ENCODE results near the gene PAK6. TPM values are rescaled to one million over a fixed set of nuclear protein-coding genes. Genes with fewer than 3 reads are reported as not detected.

PAK6 gene
- total and polyA plus RNA-seq, 4 experiments from 2014 or later: 0.53 to 1.7 (median 0.67) TPM; not detected in 1

DNA sequence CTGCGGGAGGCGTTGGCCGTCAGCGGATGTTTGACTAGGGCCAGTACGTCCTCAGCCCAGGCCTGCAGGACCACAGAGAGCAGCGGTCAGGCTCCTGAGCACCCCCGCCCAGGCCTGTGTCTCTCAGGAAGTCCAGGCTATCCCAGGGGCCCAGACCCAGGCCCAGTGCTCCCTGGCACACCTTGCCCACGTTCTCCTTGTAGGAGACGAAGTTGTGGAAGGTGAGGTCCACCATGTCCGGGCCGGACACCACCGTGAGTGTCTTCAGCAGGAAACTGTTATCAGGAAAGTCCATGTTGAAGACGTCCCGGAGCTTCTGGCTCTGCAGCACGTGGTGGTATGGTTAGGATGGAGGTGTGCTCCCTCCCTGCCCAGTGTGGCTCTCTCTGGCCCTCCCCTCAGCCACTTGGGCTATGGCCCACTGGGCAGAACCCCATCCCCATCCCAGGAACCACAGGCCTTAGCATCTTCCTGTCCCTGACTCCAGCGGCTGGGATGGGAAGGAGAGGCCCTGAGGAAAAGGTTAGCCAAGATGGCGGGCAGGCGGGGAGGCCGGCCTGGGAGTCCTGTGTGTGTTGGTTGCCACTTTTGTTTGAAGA lies 63.5 kb downstream of the PAK6 start:
- ChIA-PET CTCF (ENCODE audit: partially characterized antibody) (interaction anchor here (1.0 to 23.8 kb wide), 4 partner anchors 15 to 121 kb away, joined by 3 to 634 read pairs (median 215); partner anchors contain the start of gene CCDC9B), POLR2A (ENCODE audit: partially characterized antibody) (interaction anchor here (1.4 kb wide), 1 partner anchor 18 kb away, joined by 5 read pairs; no protein-coding TSS in a partner anchor)
- no peaks in the 10 kb centered on the region for H3K9me3 ChIP-seq (ENCODE audit: control insufficient read depth in 1 of 2, low read length in 2 of 2)
- no peaks in the 10 kb centered on the region for H3K27me3 ChIP-seq (ENCODE audit: insufficient read depth, low read length)
- H3K4me1 ChIP-seq (ENCODE audit: insufficient read depth, low read length): peaks cover 27% of the 10 kb centered on the region
- no peak overlapping the region for H3K4me3 Mint-ChIP-seq
- H3K27ac Mint-ChIP-seq: peak overlapping the region in 1 of 7 donors; percentile 66
- peaks cover 0 to 3% (median 0%) of the 10 kb centered on the region in 8 donors for H3K9me3 Mint-ChIP-seq
- H3K4me3 ChIP-seq (ENCODE audit: low read length in 2 of 2): no peak overlapping the region
- intact Hi-C loops (cut with micrococcal nuclease): no loop called here
- peaks cover 56% of the 10 kb centered on the region for H3K36me3 ChIP-seq (ENCODE audit: insufficient read depth, low read length)
- H3K27ac ChIP-seq (ENCODE audit: low read depth, low read length): no peak overlapping the region
- no peak for DNase-seq
- no peaks in the 10 kb centered on the region for H3K27me3 Mint-ChIP-seq
- H3K4me1 Mint-ChIP-seq: peaks cover 18 to 39% (median 26%) of the 10 kb centered on the region in 4 donors
- peaks cover 32 to 65% of the 10 kb centered on the region in 2 donors for H3K36me3 Mint-ChIP-seq

GRCh38 chr15:40302981-40303380 lies 64.1 kb downstream of the PAK6 start:
- Mint-ChIP-seq H3K27me3 (no peaks in the 10 kb centered on the region), H3K9me3 (peaks cover 0 to 3% (median 0%) of the 10 kb centered on the region in 8 donors), H3K36me3 (peaks cover 28 to 64% of the 10 kb centered on the region in 2 donors), H3K4me1 (peaks cover 17 to 45% (median 26%) of the 10 kb centered on the region in 4 donors), H3K4me3 (no peak overlapping the region), H3K27ac (no peak overlapping the region)
- Histone ChIP-seq H3K27me3 (ENCODE audit: insufficient read depth, low read length) (no peaks in the 10 kb centered on the region), H3K36me3 (ENCODE audit: insufficient read depth, low read length) (peaks cover 50% of the 10 kb centered on the region), H3K4me1 (ENCODE audit: insufficient read depth, low read length) (peaks cover 27% of the 10 kb centered on the region), H3K9me3 (ENCODE audit: control insufficient read depth in 1 of 2, low read length in 2 of 2) (no peaks in the 10 kb centered on the region), H3K27ac (ENCODE audit: low read depth, low read length) (no peak overlapping the region), H3K4me3 (ENCODE audit: low read length in 2 of 2) (no peak overlapping the region)
- POLR2A ChIA-PET (ENCODE audit: partially characterized antibody): interaction anchor here (0.7 to 1.4 kb wide), 3 partner anchors 12 to 20 kb away, joined by 3 to 5 read pairs (median 3); partner anchors contain the start of gene ANKRD63
- DNase-seq: no peak
- intact Hi-C loops (cut with micrococcal nuclease): no loop called here
- CTCF ChIA-PET (ENCODE audit: partially characterized antibody): interaction anchor here (0.7 to 23.8 kb wide), 4 partner anchors 14 to 86 kb away, joined by 3 to 634 read pairs (median 215); partner anchors contain the start of gene CCDC9B

GRCh38 chr15:40303576-40303975 lies 64.7 kb downstream of the PAK6 start:
- H3K9me3 Mint-ChIP-seq: peaks cover 0 to 3% (median 0%) of the 10 kb centered on the region in 8 donors
- Histone ChIP-seq H3K9me3 (ENCODE audit: control insufficient read depth in 1 of 2, low read length in 2 of 2) (no peaks in the 10 kb centered on the region), H3K4me3 (ENCODE audit: low read length in 2 of 2) (no peak overlapping the region), H3K36me3 (ENCODE audit: insufficient read depth, low read length) (peaks cover 44% of the 10 kb centered on the region), H3K27ac (ENCODE audit: low read depth, low read length) (no peak overlapping the region), H3K4me1 (ENCODE audit: insufficient read depth, low read length) (peaks cover 27% of the 10 kb centered on the region), H3K27me3 (ENCODE audit: insufficient read depth, low read length) (no peaks in the 10 kb centered on the region)
- peaks cover 28 to 63% of the 10 kb centered on the region in 2 donors for H3K36me3 Mint-ChIP-seq
- H3K27ac Mint-ChIP-seq: peak overlapping the region in 1 of 7 donors; percentile 19
- H3K4me3 Mint-ChIP-seq: peak overlapping the region in 1 of 8 donors; percentile 65
- H3K27me3 Mint-ChIP-seq: no peaks in the 10 kb centered on the region
- intact Hi-C loops (cut with micrococcal nuclease): no loop called here
- no peak for DNase-seq
- peaks cover 17 to 51% (median 28%) of the 10 kb centered on the region in 4 donors for H3K4me1 Mint-ChIP-seq
- ChIA-PET POLR2A (ENCODE audit: partially characterized antibody) (interaction anchor here (0.7 to 1.1 kb wide), 2 partner anchors 11 to 20 kb away, joined by 3 read pairs; partner anchors contain the start of gene ANKRD63), CTCF (ENCODE audit: partially characterized antibody) (interaction anchor here (0.5 to 23.8 kb wide), 4 partner anchors 27 to 119 kb away, joined by 3 to 634 read pairs (median 215); partner anchors contain the start of gene CCDC9B)

DNA sequence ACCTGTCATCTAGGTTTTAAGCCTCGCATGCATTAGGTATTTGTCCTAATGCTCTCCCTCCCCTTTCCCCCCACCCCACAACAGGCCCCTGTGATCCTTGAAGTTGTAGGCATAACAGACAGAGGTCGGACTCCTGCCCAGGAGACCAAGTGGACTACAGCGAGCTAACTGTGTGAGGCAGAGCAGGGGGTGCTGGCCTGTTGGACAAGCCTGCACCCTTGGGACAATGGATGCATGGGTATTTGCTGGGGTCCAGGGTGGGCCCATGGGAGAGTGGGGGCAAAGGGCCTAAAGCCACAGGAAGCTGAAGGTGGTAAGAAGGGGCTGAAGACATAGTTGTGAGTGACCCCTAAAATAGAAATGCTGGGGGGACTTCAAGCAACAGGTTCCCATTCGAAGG lies 66.4 kb downstream of the PAK6 start:
- H3K9me3 Mint-ChIP-seq: peaks cover 0 to 3% (median 0%) of the 10 kb centered on the region in 8 donors
- DNase-seq: no peak
- Histone ChIP-seq H3K9me3 (ENCODE audit: control insufficient read depth in 1 of 2, low read length in 2 of 2) (no peaks in the 10 kb centered on the region), H3K36me3 (ENCODE audit: insufficient read depth, low read length) (peaks cover 34% of the 10 kb centered on the region), H3K4me1 (ENCODE audit: insufficient read depth, low read length) (peaks cover 44% of the 10 kb centered on the region), H3K27me3 (ENCODE audit: insufficient read depth, low read length) (no peaks in the 10 kb centered on the region), H3K4me3 (ENCODE audit: low read length in 2 of 2) (no peak overlapping the region), H3K27ac (ENCODE audit: low read depth, low read length) (no peak overlapping the region)
- peak overlapping the region in 6 of 8 donors; percentile 11 to 57 (median 46) for H3K4me3 Mint-ChIP-seq
- H3K4me1 Mint-ChIP-seq: peaks cover 28 to 68% (median 40%) of the 10 kb centered on the region in 4 donors
- intact Hi-C loops (cut with micrococcal nuclease): no loop called here
- H3K27ac Mint-ChIP-seq: peak overlapping the region in 2 of 7 donors; percentile 3 to 29
- CTCF ChIA-PET (ENCODE audit: partially characterized antibody): interaction anchor here (0.8 to 23.8 kb wide), 8 partner anchors 16 to 117 kb away, joined by 3 to 634 read pairs (median 50); partner anchors contain the start of genes ANKRD63, CCDC9B and INAFM2
- no peaks in the 10 kb centered on the region for H3K27me3 Mint-ChIP-seq
- peaks cover 15 to 48% of the 10 kb centered on the region in 2 donors for H3K36me3 Mint-ChIP-seq
- POLR2A ChIA-PET (ENCODE audit: partially characterized antibody): interaction anchor here (1.4 to 6.8 kb wide), 2 partner anchors 21 to 30 kb away, joined by 3 to 67 read pairs; partner anchors contain the start of gene ANKRD63

DNA sequence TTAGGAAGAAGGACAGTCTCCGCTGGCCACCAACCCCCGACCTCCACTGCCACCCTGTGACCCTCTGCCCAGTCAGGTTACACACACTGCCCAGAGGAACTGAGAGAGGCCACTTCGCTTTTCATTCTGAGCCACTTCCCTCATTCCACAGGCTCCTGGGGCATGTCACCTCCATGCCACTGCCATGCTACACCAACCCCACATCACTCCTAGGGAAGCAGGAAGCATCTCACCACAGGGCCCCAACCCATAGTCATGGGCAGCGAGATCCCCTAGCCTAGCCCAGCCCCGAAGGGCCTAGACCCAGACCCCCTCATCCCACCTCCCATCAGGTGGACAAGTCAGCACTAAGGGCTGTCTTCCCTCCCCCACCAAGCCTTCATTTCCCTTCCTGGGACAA lies 67.5 kb downstream of the PAK6 start:
- Histone ChIP-seq H3K36me3 (ENCODE audit: insufficient read depth, low read length) (peaks cover 23% of the 10 kb centered on the region), H3K9me3 (ENCODE audit: control insufficient read depth in 1 of 2, low read length in 2 of 2) (no peaks in the 10 kb centered on the region), H3K27me3 (ENCODE audit: insufficient read depth, low read length) (no peaks in the 10 kb centered on the region), H3K4me1 (ENCODE audit: insufficient read depth, low read length) (peaks cover 44% of the 10 kb centered on the region), H3K27ac (ENCODE audit: low read depth, low read length) (no peak overlapping the region), H3K4me3 (ENCODE audit: low read length in 2 of 2) (peak overlapping the region; percentile 40 to 98)
- H3K27ac Mint-ChIP-seq: peak overlapping the region; percentile 65 to 96 (median 93)
- POLR2A ChIA-PET (ENCODE audit: partially characterized antibody): interaction anchor here (3.1 to 6.8 kb wide), 5 partner anchors 13 to 267 kb away, joined by 16 to 90 read pairs (median 44); partner anchors contain the start of genes ANKRD63, INAFM2 and SRP14
- intact Hi-C loops (cut with micrococcal nuclease): no loop called here
- no peak for DNase-seq
- no peaks in the 10 kb centered on the region for H3K9me3 Mint-ChIP-seq
- peak overlapping the region; percentile 94 to 98 (median 96) for H3K4me3 Mint-ChIP-seq
- peaks cover 28 to 68% (median 39%) of the 10 kb centered on the region in 4 donors for H3K4me1 Mint-ChIP-seq
- CTCF ChIA-PET (ENCODE audit: partially characterized antibody): interaction anchor here (1.3 to 23.8 kb wide), 10 partner anchors 7 to 89 kb away, joined by 4 to 634 read pairs (median 38); partner anchors contain the start of genes ANKRD63, CCDC9B, INAFM2 and KNSTRN
- H3K36me3 Mint-ChIP-seq: peaks cover 5 to 39% of the 10 kb centered on the region in 2 donors
- no peaks in the 10 kb centered on the region for H3K27me3 Mint-ChIP-seq

DNA sequence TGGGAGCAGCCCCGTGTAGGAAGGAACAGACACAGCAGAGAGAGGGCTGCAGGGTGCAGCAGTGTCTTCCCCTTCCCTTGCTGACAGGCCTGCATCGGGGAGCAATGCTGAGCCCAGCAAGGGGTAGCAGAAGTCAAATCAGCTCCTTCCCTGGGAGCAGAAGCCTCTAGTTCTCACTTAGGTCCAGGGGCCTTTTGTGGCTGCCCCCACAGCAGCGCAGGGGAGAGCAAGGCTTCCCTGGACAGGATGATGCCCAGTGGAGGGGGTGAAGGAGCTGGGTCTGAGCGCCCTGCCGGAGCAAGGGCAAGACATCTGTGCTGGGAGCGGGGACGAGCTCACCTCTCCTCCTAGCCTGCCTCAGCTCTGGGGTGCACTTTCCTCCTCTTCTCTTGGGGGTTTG lies 68.0 kb downstream of the PAK6 start:
- no peaks in the 10 kb centered on the region for H3K27me3 ChIP-seq (ENCODE audit: insufficient read depth, low read length)
- peak overlapping the region; percentile 40 to 98 for H3K4me3 ChIP-seq (ENCODE audit: low read length in 2 of 2)
- Mint-ChIP-seq H3K36me3 (peaks cover 0 to 34% of the 10 kb centered on the region in 2 donors), H3K4me3 (peak overlapping the region; percentile 94 to 98 (median 96)), H3K27me3 (no peaks in the 10 kb centered on the region), H3K4me1 (peaks cover 28 to 68% (median 39%) of the 10 kb centered on the region in 4 donors), H3K9me3 (no peaks in the 10 kb centered on the region), H3K27ac (peak overlapping the region; percentile 65 to 96 (median 93))
- CTCF ChIA-PET (ENCODE audit: partially characterized antibody): interaction anchor here (0.7 to 23.8 kb wide), 20 partner anchors 8 to 202 kb away, joined by 3 to 634 read pairs (median 6); partner anchors contain the start of genes ANKRD63, CCDC9B, INAFM2 and IVD
- no peaks in the 10 kb centered on the region for H3K9me3 ChIP-seq (ENCODE audit: control insufficient read depth in 1 of 2, low read length in 2 of 2)
- H3K27ac ChIP-seq (ENCODE audit: low read depth, low read length): peak overlapping the region; percentile 79
- intact Hi-C loops (cut with micrococcal nuclease): loop anchor here (1.0 kb wide), 2 partner anchors 24 to 31 kb away; partner anchors contain the start of gene ANKRD63
- peaks cover 18% of the 10 kb centered on the region for H3K36me3 ChIP-seq (ENCODE audit: insufficient read depth, low read length)
- DNase-seq: peak in 1 of 5 donors; percentile 21
- POLR2A ChIA-PET (ENCODE audit: partially characterized antibody): interaction anchor here (0.8 to 6.8 kb wide), 19 partner anchors 13 to 272 kb away, joined by 3 to 90 read pairs (median 10); partner anchors contain the start of genes ANKRD63, BAHD1, CCDC32 and CCDC9B
- H3K4me1 ChIP-seq (ENCODE audit: insufficient read depth, low read length): peaks cover 44% of the 10 kb centered on the region

Data from CD4-positive, alpha-beta memory T cell (primary cell).